Stimulated activated naive CD4-positive, alpha-beta T cell treated with Interleukin-2 at 50 U/mL for 16 hours (primary cell): ENCODE measurements around the gene KRT36.

Experiments
- DNase-seq: peaks from one replicate; lab custom pipeline; 2025; lab: John Stamatoyannopoulos, UW

The KRT36 gene

GRCh38 chr17:41476866-41477815 lies 12.6 kb downstream of the KRT36 start:
- no peak for DNase-seq

- DNase-seq, result no peak
Measured at GRCh38 chr17:41475421-41475820, 14.3 kb downstream of the KRT36 start.

DNA sequence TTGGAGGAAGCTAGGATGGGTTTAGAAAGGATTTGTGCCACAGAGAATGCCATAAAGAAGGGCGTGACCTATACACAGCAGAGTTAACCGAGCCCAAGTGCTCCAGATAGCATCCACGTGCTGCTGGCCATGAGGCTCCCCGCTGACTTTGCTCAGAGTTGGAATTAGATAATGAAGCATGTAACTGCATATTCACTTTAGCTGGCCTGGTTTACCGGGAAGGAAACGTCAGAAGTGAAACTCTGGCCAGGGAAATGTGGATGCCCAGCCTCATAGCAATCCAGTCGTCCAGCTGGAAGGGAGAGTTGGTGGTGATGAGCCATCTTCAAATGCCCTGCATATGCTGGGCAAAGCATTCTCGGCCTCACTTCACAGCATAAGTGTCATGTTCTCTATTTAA lies 14.8 kb downstream of the KRT36 start:
- no peak for DNase-seq

- no peak for DNase-seq
Measured at GRCh38 chr17:41468346-41468745, 21.4 kb downstream of the KRT36 start.

DNA sequence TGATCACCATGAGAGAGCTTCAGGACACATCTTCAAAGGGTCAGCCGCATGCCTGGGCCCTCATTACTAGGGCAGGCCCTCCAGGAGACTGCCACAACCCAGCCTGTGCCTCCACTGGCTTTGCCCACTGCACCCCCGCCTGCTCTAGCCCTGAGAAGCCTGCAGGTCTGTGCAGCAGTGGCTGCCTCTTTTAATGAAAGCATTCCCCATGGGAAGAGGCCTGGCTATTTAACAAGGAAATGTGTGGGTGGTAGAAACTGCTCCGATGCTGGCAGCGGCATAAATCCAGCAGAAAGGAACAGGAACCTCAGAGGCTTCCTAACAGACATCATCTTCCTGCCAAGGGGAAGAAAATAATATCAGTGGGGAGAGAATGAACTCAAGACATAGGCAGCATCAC lies 22.1 kb downstream of the KRT36 start:
- no peak for DNase-seq

GRCh38 chr17:41466988-41467387 lies 22.7 kb downstream of the KRT36 start, which contains the start of gene KRT32:
KRT32 (minus strand) TSS chr17:41467386; CDS start chr17:41467325, 61 bp downstream.
- DNase-seq, result no peak

GRCh38 chr17:41464682-41465081 lies 25.0 kb downstream of the KRT36 start:
- no peak for DNase-seq

DNA sequence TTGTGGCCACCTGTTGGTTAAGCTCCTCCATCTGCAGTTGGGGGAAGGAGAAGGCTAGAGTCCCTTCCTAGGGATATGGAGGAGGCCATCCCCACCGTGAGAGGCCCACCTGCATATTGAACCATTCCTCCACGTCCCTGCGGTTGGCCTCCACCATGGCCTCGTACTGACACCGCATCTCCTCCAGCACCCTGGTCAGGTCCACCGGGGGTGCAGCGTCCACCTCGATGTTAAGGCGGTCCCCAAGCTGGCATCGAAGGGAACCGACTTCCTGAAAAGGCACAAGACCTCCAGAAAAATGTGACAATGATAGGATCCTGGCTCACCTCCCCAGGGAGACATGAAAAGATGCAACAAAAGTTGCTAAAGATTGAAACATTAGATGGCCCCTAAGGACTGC lies 25.5 kb downstream of the KRT36 start:
- DNase-seq, result no peak

GRCh38 chr17:41463746-41464145 lies 26.0 kb downstream of the KRT36 start:
- DNase-seq, result no peak

- no peak for DNase-seq
Measured at GRCh38 chr17:41462705-41463104, 27.0 kb downstream of the KRT36 start.

DNA sequence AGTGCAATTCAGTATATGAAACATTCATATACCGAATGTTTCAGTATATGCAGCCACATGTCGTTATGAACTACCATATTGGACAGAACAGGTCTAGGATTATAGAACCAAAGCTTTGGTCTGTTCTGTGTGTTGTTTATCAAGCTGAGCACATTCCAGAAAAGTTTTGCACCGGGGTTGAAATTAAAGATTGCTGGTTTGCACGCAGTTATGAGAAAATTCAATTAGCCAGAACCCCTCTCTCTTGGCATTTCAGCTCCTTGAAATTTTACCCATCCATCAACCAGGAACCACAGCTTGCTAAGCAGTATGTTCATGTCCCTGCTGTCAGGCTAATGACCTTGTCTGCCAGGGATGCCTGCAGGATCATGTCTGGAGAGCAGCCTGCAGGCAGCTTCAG lies 32.0 kb downstream of the KRT36 start:
- no peak for DNase-seq

DNA sequence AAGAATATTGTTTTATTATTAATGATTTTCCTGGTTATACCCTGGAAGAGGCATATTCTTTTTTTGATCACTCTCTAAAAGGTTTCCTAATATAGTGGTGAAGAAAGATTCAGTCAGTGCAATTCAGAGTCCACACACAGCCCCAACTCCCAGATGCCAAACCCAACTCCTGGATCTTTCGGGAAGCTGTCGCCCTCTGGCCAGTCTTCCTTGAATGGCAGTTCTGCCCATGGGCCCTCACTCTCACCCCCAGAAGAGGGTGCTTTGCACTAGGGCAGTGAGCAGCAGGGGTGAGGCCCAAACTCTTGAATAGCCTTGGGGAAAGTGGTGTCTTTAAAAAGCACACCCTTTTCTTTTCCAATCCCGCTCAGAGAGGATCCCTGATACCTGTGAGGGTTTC lies 33.5 kb downstream of the KRT36 start:
- DNase-seq, result no peak

GRCh38 chr17:41455236-41455635 lies 34.5 kb downstream of the KRT36 start:
- DNase-seq, result no peak

DNA sequence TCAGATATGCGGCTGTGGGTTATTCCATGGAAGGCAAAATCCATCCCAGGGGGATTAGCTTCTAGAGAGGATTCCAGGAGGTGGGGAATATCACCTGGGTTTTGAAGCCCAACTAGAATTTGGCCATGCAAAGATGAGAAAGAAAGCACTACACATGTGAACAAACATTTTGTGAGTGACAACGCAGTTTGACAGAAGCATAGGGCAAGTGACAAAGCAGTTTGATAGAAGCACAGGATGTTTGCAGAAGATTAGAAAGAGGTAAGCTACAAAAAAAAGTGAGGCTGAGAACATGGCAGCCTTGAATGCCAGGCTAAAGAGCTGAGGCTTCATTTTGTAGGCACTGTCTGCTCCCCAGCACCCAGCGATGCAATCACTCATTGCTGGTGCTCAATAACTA lies 36.6 kb downstream of the KRT36 start:
- DNase-seq, result no peak

- DNase-seq, result no peak
Measured at GRCh38 chr17:41452281-41452680, 37.4 kb downstream of the KRT36 start.

DNA sequence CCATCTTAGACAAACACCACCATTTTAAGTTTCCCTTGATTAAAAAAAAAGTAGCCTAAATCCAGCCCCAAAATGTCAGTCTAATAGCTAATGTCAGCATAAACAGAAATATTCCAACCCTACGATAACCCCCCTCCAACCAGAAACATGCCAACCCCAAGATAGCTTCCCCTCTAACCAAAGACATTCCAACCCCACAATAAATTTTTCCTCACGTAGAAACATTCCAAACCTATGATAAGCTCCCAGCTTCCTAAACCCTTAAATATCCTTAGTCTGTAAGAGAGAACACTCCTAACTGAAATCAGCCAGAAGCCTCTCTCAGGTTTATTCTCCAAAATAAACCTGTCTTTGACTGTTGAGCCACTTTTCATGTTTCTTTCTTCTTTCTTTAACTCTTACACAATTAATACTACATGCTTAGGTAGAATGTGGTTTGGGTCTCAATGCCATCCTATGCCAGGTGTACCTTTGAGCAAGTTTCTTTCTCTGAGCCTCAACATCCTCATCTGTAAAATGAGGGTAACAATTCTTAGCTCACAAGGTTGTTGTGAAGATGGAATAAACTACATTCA lies 38.5 kb downstream of the KRT36 start:
- no peak for DNase-seq

DNA sequence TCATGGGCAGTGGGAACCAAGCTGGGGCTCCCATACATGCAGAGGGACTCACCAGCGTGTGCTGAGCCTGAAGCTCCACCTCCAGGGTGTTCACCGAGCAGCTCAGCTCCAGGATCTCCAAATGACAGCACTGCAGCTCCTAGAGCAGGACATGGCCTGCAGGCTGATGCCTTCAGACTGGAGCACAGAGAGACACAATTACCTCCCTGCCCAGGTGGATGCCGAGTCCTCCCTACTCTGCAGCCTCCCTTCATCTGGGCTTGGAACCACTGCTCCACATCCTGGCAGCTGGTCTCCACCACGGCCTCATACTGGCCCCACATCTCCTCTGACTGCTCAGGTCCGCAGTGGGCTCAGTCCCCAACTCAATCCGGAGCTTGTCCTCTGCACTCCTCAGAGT lies 40.7 kb downstream of the KRT36 start:
- no peak for DNase-seq

DNA sequence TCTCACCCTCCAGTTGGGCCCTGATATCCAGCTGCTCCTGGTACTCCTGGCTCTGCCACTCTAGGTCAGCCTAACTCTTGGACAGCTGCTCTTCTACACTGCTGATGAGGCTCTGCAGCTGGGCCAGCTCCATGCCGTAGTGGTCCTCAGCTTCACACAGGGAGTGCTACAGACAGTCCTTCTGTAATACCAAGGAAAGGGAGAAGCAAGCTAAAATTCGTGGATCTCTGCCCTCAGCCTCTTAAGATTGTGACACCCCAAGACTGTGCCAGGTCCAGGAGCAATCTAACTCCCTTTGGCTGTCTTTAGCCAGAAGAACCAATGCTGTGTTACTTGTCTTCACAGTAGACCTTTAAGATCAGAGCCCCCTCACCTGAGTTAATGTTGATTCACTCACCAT lies 41.2 kb downstream of the KRT36 start:
- no peak for DNase-seq

- DNase-seq, result no peak
Measured at GRCh38 chr17:41446806-41447205, 42.9 kb downstream of the KRT36 start.

DNA sequence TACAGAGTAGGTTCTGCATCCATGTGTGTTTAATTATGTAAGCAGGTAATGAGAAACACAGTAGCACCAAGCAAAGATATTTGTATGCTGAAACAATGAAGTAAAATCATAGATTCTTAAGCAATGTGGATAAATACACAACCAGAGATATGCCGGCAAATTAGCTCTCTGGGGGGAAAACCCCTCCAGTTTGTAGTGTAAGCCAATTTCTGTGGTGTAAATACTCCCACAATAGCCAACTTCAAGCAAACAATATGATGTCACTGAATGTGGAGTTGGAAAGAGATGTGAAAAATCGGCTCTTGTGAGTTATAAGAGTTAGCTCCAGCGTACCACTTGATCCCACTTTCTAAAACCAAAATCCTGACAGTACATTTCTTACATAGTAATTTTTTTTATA lies 45.1 kb downstream of the KRT36 start:
- no peak for DNase-seq

GRCh38 chr17:41444186-41444585 lies 45.5 kb downstream of the KRT36 start:
- DNase-seq, result no peak

DNA sequence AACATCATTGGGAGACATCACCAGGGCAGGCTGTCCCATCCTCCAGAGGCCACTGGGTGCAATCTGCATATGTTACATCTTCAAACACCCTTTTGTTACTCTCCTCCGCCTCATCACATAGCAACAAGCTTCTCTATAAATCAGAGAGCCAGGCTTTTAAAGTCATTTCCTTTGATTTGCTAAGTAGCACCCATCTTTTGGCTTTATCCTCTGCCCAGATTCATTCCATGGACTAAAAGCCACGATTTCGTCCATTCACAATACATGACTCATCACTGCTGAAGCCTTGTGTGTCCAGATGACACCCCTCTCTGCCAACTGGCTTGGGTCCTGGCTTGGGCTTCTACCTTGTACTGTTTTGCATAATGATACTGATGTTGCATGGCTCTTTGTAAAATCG lies 47.0 kb downstream of the KRT36 start:
- DNase-seq, result no peak

DNA sequence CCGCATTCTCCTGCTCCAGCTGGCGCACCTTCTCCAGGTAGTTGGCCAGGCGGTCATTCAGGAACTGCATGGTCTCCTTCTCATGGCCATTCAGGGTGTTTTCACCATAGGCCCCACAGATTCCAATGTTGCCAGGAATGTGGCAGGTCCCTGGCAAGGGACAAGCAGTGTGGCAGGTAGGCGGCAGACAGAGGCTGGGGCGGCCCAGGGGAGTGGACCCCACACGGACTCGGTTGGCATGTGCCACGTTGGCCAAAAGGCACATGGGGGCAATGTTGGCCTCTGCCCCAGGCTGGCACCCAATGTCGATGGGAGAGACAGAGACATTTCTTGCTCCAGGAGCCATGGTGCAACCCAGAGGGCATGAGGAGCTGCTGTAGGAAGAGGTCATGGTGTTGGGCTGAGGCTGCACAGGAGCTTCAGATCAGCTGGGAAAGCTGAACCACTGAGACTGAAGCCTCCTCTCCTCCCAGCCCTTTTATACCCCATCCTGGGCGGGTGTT lies 49.1 kb downstream of the KRT36 start, which contains the start of gene KRT38:
Gene KRT38 (minus strand): TSS at position 453 of the 503 bp plus-strand sequence. CDS start 62 bp downstream, at position 391.
- DNase-seq, result no peak
